Stimulated activated effector memory CD8-positive, alpha-beta T cell treated with anti-CD3 and anti-CD28 coated beads, Interleukin-12 subunit alpha, Interleukin-12 subunit beta, amount 100 ng/mL, for 72 hours (primary cell): ENCODE measurements around the gene HNRNPK.

Experiments used
- ATAC-seq: fragments of 150-1000 bp; cut with Tn5 transposase; 2 replicates; pipeline ENCODE4 v1.10.0; 2021
- DNase-seq, 2 donors: peaks; one replicate each; pipeline ENCODE4 v3.0.0; 2021 to 2022; ENCODE audit warnings: low spot score in 2 of 2
- H3K27ac Mint-ChIP-seq: one replicate; pipeline ENCODE4 v1.8.0; 2022; ENCODE audit warnings: mild to moderate bottlenecking, mixed read lengths
- H3K36me3 Mint-ChIP-seq: one replicate; pipeline ENCODE4 v1.8.0; 2022; ENCODE audit warnings: mild to moderate bottlenecking, mixed read lengths
- H3K4me1 Mint-ChIP-seq: one replicate; pipeline ENCODE4 v1.8.0; 2022; ENCODE audit warnings: mixed read lengths
- H3K4me3 Mint-ChIP-seq: one replicate; pipeline ENCODE4 v1.8.0; 2022; ENCODE audit warnings: mild to moderate bottlenecking, mixed read lengths
- H3K9me3 Mint-ChIP-seq: one replicate; pipeline ENCODE4 v1.8.0; 2022; ENCODE audit warnings: mixed read lengths

HNRNPK gene

DNA sequence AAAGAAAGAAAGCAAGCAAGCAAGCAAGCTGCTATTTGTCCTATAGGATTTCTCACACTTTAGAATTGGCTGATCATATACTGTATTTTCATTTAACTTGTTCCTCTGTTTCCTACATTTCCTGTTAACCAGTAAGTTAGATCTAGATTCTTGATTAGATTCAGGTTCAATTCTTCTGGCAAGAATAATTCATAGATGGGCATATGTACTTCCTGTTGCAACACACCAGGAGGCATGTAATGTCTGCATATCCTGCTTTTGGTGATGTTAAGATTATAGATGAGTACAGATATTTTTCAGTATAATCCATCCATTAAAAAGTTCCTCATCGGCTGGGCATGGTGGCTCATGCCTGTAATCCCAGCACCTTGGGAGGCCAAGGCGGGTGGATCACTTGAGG is 48.0 kb downstream of the HNRNPK start:
- no peaks in the 10 kb centered on the region for H3K4me1 Mint-ChIP-seq
- H3K27ac Mint-ChIP-seq, result peak overlapping the region; percentile 33
- no peaks in the 10 kb centered on the region for H3K36me3 Mint-ChIP-seq
- DNase-seq (no peak), ATAC-seq (no peak)
- H3K4me3 Mint-ChIP-seq, result no peak overlapping the region
- no peaks in the 10 kb centered on the region for H3K9me3 Mint-ChIP-seq

DNA sequence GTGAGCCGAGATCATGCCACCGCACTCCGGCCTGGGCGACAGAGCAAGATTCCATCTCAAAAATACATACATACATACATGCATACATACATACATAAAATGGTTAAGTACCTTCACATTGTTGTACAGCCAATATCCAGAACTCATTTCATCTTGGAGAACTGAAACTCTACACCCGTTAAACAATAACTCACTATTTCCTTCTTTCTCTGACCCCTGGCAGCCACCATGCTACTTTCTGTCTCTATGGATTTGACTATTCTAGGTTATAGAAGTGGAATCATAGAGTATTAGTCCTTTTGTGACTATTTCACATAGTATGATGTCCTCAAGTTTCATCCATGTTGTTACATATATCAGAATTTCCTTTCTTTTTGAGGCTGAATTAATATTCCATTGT is 49.1 kb downstream of the HNRNPK start:
- no peak for ATAC-seq
- no peak for DNase-seq
- Mint-ChIP-seq H3K4me1 (no peaks in the 10 kb centered on the region), H3K36me3 (no peaks in the 10 kb centered on the region), H3K27ac (no peak overlapping the region), H3K9me3 (no peaks in the 10 kb centered on the region), H3K4me3 (no peak overlapping the region)

DNA sequence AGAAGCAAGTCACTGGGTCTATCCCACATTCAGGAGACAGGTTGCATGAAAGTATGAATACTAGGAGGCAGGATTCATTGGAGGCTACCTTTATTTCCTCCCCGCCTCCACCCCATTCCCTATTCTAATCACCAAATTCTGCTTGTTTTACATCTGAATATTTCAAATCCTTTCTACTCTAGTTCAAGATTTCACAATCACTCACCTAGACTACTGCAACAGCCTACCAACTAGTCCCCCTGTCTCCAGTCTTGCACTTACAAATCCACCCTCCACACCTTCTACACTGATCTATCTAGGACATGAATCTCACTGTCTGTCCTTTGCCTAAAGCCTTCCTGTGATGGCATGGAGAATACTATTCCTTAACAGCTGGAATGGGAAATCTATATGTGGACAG is 52.4 kb downstream of the HNRNPK start:
- H3K36me3 Mint-ChIP-seq, result no peaks in the 10 kb centered on the region
- no peaks in the 10 kb centered on the region for H3K9me3 Mint-ChIP-seq
- H3K27ac Mint-ChIP-seq, result no peak overlapping the region
- ATAC-seq (no peak), DNase-seq (no peak)
- H3K4me1 Mint-ChIP-seq, result no peaks in the 10 kb centered on the region
- H3K4me3 Mint-ChIP-seq, result no peak overlapping the region

DNA sequence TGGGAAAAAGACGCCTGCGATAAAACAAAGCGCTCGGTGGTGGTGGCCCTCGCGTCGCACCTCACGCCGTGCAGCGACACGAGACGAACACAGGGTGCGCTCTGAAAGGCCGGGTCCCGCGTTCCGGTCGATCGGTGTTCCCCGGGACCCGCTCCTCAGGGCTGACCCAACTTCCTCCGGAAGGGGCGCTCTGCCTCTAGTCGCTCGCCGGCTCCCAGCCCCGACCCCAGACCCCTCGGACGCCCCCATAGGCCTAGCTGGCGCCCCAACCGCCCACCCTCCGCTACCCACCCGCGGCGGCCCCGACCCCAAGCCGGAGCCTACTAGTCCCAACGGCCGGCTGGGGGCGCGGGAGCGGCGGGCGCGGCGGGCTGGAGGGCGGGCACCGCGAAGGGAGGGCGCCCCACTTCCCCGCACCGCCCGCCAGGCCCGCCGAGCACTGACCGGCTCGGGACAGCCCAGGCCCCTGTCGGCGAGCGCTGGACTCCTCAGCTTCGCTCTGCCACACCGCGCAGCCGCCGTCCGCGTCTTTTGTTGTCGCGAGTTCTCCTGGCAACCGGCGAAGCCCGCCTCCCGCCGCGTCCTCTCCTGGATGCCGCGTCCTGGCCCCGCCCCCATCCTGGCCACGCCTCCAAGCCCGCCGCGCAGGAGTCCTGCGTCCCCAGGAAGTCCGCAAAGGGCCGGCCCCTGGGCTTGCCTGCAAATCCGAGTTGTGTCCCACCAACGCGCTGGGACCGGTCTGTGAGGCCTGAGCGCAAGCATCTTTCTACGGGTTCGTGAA is 58.9 kb downstream of the HNRNPK start, which contains the start of gene KIF27:
Gene KIF27 (minus strand): TSS at position 506 of the 781 bp plus-strand sequence. CDS start 5,841 bp downstream, outside the sequence.
- no peaks in the 10 kb centered on the region for H3K9me3 Mint-ChIP-seq
- ATAC-seq, result peak; percentile 91
- DNase-seq, result peak; percentile 96 to 98
- H3K27ac Mint-ChIP-seq, result peak within 1 kb of the TSS; percentile 95
- peak within 1 kb of the TSS; percentile 75 for H3K4me3 Mint-ChIP-seq
- H3K4me1 Mint-ChIP-seq, result peaks cover 14% of the 10 kb centered on the region
- H3K36me3 Mint-ChIP-seq, result peaks cover 5% of the 10 kb centered on the region

DNA sequence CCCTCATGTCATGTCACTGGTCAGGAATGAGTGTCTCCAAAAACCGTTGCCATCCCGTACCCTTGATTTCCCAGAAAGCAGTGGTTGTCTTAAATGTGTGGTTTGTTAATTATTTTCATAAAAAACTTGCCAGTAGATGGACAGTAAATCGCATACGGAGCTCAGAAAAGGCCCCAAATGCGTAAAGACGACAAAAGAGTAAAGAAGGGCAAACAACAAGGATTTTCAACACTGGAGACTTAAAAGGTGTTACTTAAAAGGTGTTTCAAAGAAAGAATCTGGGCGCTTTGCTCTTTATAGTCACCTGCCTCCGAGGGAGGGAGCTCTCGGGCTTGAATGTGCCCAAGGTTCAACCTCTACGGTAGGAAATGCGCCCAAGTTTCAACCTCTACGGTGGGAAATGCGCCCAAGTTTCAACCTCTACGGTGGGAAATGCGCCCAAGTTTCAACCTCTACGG is 59.5 kb downstream of the HNRNPK start:
- Mint-ChIP-seq H3K9me3 (no peaks in the 10 kb centered on the region), H3K36me3 (peaks cover 5% of the 10 kb centered on the region), H3K4me3 (peak overlapping the region; percentile 75), H3K4me1 (peaks cover 14% of the 10 kb centered on the region), H3K27ac (peak overlapping the region; percentile 95)
- no peak for DNase-seq
- peak; percentile 30 for ATAC-seq

DNA sequence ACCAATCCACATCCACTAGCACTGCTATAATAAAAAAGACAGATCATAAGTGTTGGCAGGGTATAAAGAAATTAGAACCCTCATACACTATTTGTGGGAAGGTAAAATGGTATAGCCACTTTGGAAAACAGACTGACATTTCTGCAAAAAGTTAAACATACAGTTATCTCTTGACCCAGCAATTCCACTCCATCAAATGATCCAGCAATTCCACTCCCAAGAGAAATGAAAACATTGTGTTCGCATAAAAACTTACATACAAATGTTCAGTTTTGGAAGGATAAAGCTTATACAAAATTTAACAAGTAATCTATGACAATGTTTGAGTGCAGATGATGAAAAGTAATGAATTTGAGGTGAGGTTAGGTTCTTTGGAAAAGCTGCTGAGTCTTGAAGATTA is 60.9 kb downstream of the HNRNPK start:
- Mint-ChIP-seq H3K4me3 (no peak overlapping the region), H3K9me3 (no peaks in the 10 kb centered on the region), H3K4me1 (peaks cover 14% of the 10 kb centered on the region), H3K36me3 (peaks cover 5% of the 10 kb centered on the region), H3K27ac (no peak overlapping the region)
- ATAC-seq (no peak), DNase-seq (no peak)
